HepG2 (cell line): ENCODE results near the gene HSCB. TPM values are rescaled to one million over a fixed set of nuclear protein-coding genes. Genes with fewer than 3 reads are reported as not detected.

ENCODE experiments used
- ATAC-seq: fragments of 200-7000 bp; cut with Tn5 transposase; 3 replicates; pipeline ENCODE4 v1.9.1; 2020; ENCODE audit warnings: mild to moderate bottlenecking, moderate library complexity
- BruUV-seq: library from RNA; stranded (reverse); fragments of 400-500 nt; replicated peaks from 2 replicates; lab custom pipeline; 2021; lab: Mats Ljungman, UMichigan
- CTCF ChIA-PET: fragments of 300-600 bp; formaldehyde crosslinking; extraction: SDS; loops from one replicate; lab custom pipeline; 2021; ENCODE audit warnings: low total read pairs, inconsistent platforms, low intra/inter-chr PET ratio; lab: Yijun Ruan, JAX
- POLR2A ChIA-PET: fragments of 350-600 bp; sonication (Branson Sonifier 250); formaldehyde crosslinking; loops from one replicate; lab custom pipeline; 2020; ENCODE audit warnings: antibody characterized with exemption, inconsistent platforms; lab: Yijun Ruan, JAX
- DNase-seq: peaks from one replicate; pipeline ENCODE4 v3.0.0-alpha.2; 2015; ENCODE audit warnings: low spot score
- FAIRE-seq: peaks from 3 replicates; lab custom pipeline; 2011; peaks lifted over from hg19 to GRCh38; lab: Jason Lieb, UNC
- H2AFZ ChIP-seq: one replicate; pipeline ENCODE4 v1.6.1; 2011; ENCODE audit warnings: low read length, inconsistent platforms
- H3K27ac ChIP-seq: fragments of 300-600 bp; 3 replicates; pipeline ENCODE4 v1.8.0; 2011; ENCODE audit warnings: mixed run types, mild to moderate bottlenecking, mixed read lengths, low read length, inconsistent platforms; ENCODE audit not compliant: insufficient read depth; ENCODE audit errors: extremely low read length
- H3K27me3 ChIP-seq, 2 experiments: fragments of 200-600 bp in 1 of 2; 2 replicates in 1 of 2; 3 replicates in 1 of 2; pipeline versions ENCODE4 v1.6.0 to v1.8.0; 2011; ENCODE audit warnings: low read length in 2 of 2, mild to moderate bottlenecking in 2 of 2, moderate library complexity in 2 of 2, inconsistent platforms in 1 of 2; ENCODE audit not compliant: insufficient read depth in 2 of 2, control insufficient read depth in 1 of 2
- H3K36me3 ChIP-seq, 2 experiments: fragments of 200-600 bp in 1 of 2; replicated peaks in 1 of 2; 2 replicates in 1 of 2; 3 replicates in 1 of 2; pipeline versions ENCODE4 v1.5.1 to v1.8.0; 2011; ENCODE audit warnings: low read length in 2 of 2, inconsistent platforms in 1 of 2; ENCODE audit not compliant: insufficient read depth in 2 of 2, control insufficient read depth in 1 of 2
- H3K4me1 ChIP-seq: 2 replicates; pipeline ENCODE4 v1.5.1; 2012; ENCODE audit warnings: low read length, inconsistent platforms; ENCODE audit not compliant: insufficient read depth
- H3K4me2 ChIP-seq: 2 replicates; pipeline ENCODE4 v1.6.0; 2011; ENCODE audit warnings: low read depth, low read length, inconsistent platforms
- H3K4me3 ChIP-seq, 3 experiments: fragments of 200-600 bp in 1 of 3; sonication (generic), shearing (Covaris generic) in 1 of 3; replicated peaks in 1 of 3; 2 replicates each; pipeline ENCODE4 v1.5.1; 2011 to 2016; ENCODE audit warnings: low read length in 3 of 3, inconsistent platforms in 2 of 3, low read depth in 2 of 3, mild to moderate bottlenecking in 2 of 3, control low read depth in 1 of 3, mixed read lengths in 1 of 3; ENCODE audit not compliant: insufficient read depth in 1 of 3
- H3K79me2 ChIP-seq: one replicate; pipeline ENCODE4 v1.6.1; 2011; ENCODE audit warnings: low read length, inconsistent platforms; ENCODE audit not compliant: insufficient read depth
- H3K9ac ChIP-seq: 2 replicates; pipeline ENCODE4 v1.6.0; 2011; ENCODE audit warnings: mild to moderate bottlenecking, low read depth, low read length, inconsistent platforms; ENCODE audit not compliant: insufficient read depth
- H3K9me3 ChIP-seq: 2 replicates; pipeline ENCODE4 v1.5.1; 2012; ENCODE audit warnings: mild to moderate bottlenecking, low read length
- H4K20me1 ChIP-seq: 2 replicates; pipeline ENCODE4 v1.6.0; 2011; ENCODE audit warnings: inconsistent platforms, mild to moderate bottlenecking, low read length, moderate library complexity; ENCODE audit not compliant: insufficient read depth
- EHMT2 ChIP-seq: fragments of 200-600 bp; sonication (generic); IDR thresholded peaks from 2 replicates; pipeline ENCODE4 v1.7.0; 2017; ENCODE audit warnings: antibody characterized with exemption, low read depth, low read length, borderline replicate concordance
- FOXP4 ChIP-seq: sonication (generic); formaldehyde crosslinking; IDR thresholded peaks from 2 replicates; pipeline ENCODE4 v1.4.0; 2020; ENCODE audit warnings: missing genetic modification reagents
- KLF12 ChIP-seq: sonication (generic); formaldehyde crosslinking; IDR thresholded peaks from 2 replicates; pipeline ENCODE4 v1.4.0; 2020; ENCODE audit warnings: missing genetic modification reagents, borderline replicate concordance
- MIXL1 ChIP-seq: IDR thresholded peaks from 2 replicates; pipeline ENCODE4 v1.6.1; 2016
- SP140L ChIP-seq: sonication (generic); formaldehyde crosslinking; IDR thresholded peaks from 2 replicates; pipeline ENCODE4 v1.4.0; 2020; ENCODE audit warnings: missing genetic modification reagents, borderline replicate concordance
- TFE3 ChIP-seq: IDR thresholded peaks from 2 replicates; pipeline ENCODE4 v1.6.1; 2016
- THAP8 ChIP-seq: sonication (generic); formaldehyde crosslinking; IDR thresholded peaks from 2 replicates; pipeline ENCODE4 v1.5.1; 2020; ENCODE audit warnings: missing genetic modification reagents, mild to moderate bottlenecking, borderline replicate concordance
- THAP9 ChIP-seq: sonication (generic); formaldehyde crosslinking; IDR thresholded peaks from 2 replicates; pipeline ENCODE4; 2020; ENCODE audit warnings: missing genetic modification reagents, mild to moderate bottlenecking, borderline replicate concordance
- ZC3H13 ChIP-seq: sonication (generic); formaldehyde crosslinking; IDR thresholded peaks from 2 replicates; pipeline ENCODE4 v1.8.1; 2023; ENCODE audit warnings: mild to moderate bottlenecking, missing genetic modification reagents, moderate library complexity
- ZFP82 ChIP-seq: sonication (generic); formaldehyde crosslinking; IDR thresholded peaks from 2 replicates; pipeline ENCODE4 v1.5.1; 2020; ENCODE audit warnings: mild to moderate bottlenecking, missing genetic modification reagents, borderline replicate concordance
- ZNF101 ChIP-seq: sonication (generic); formaldehyde crosslinking; IDR thresholded peaks from 2 replicates; pipeline ENCODE4 v1.4.0; 2020; ENCODE audit warnings: mild to moderate bottlenecking, low read depth, missing genetic modification reagents, borderline replicate concordance
- ZNF468 ChIP-seq: sonication (generic); formaldehyde crosslinking; IDR thresholded peaks from 2 replicates; pipeline ENCODE4 v1.8.0; 2022; ENCODE audit warnings: mild to moderate bottlenecking, moderate library complexity, missing genetic modification reagents
- ZNF496 ChIP-seq: sonication (generic); formaldehyde crosslinking; IDR thresholded peaks from 2 replicates; pipeline ENCODE4 v1.8.1; 2023; ENCODE audit warnings: mild to moderate bottlenecking, moderate library complexity, missing genetic modification reagents; ENCODE audit not compliant: insufficient replicate concordance
- WGBS: methylation state at CpG from one replicate; pipeline ENCODE4 v1.1.6; 2017; ENCODE audit warnings: low lambda C conversion rate; 5-methylcytosine and 5-hydroxymethylcytosine counted together
- in situ Hi-C: cut with HindIII; loops from 2 replicates; pipeline ENCODE4 v1.10.0; 2017; ENCODE audit warnings: low pct_unique_long_range_greater_than_20kb; ENCODE audit not compliant: extremely low pct_ligation_motif_present
- intact Hi-C: fragments of 100-400 bp; cut with micrococcal nuclease; formaldehyde crosslinking; loops from one replicate; pipeline ENCODE4 v1.10.0; 2022; ENCODE audit not compliant: unreplicated experiment
- polyA plus RNA-seq, 8 experiments: library from polyadenylated mRNA; depleted of rRNA in 3 of 8; stranded (reverse) in 7 of 8; unstranded in 1 of 8; fragments of >200 nt; fragmentation: Illumina TruSeq in 4 of 8; extraction: Trizol in 4 of 8; gene quantifications; 2 replicates each; pipeline versions ENCODE4 v1.2.1 to v1.2.3, GENCODE V29; 2011 to 2016; ENCODE audit warnings: low read depth in 4 of 8, missing spikeins in 1 of 8, mixed read lengths in 1 of 8; ENCODE audit not compliant: insufficient read depth in 1 of 8
- total RNA-seq, 5 experiments: library from RNA; depleted of rRNA; stranded (reverse); fragments of >200 nt; fragmentation: Illumina TruSeq; extraction: Trizol; gene quantifications; 2 replicates each; pipeline ENCODE4 v1.2.3, GENCODE V29; 2016; ENCODE audit warnings: low read depth in 1 of 5

The HSCB gene
- total and polyA plus RNA-seq, 2 of the 13 experiments (the other 11 are each of a cell fraction or from before 2014, with no cell fraction given): 15.4 to 20.9 TPM

- TF ChIP-seq SP140L (no peak), ZNF496 (no peak)
- TF ChIP-seq, all 625 proteins: peak for 0
Measured at GRCh38 chr22:28736301-28737155, 5.3 kb upstream of the HSCB start (continued).

- H3K4me3 ChIP-seq: no peak overlapping the region
- peaks cover 8 to 25% of the 10 kb centered on the region in 2 experiments for H3K36me3 ChIP-seq
- ChIA-PET POLR2A (no interaction called here), CTCF (no interaction called here)
- H3K4me2 ChIP-seq: no peak overlapping the region
- FAIRE-seq: no peak
- no peak overlapping the region for H3K9ac ChIP-seq
- no peak for TF ChIP-seq FOXP4 (CRISPR knock-in tag)
- TF ChIP-seq TFE3 (CRISPR knock-in tag): no peak
- TF ChIP-seq KLF12 (CRISPR knock-in tag): no peak
- no peak for TF ChIP-seq THAP8 (CRISPR knock-in tag)
- TF ChIP-seq ZC3H13 (CRISPR knock-in tag): no peak
- TF ChIP-seq ZFP82 (CRISPR knock-in tag): no peak
- TF ChIP-seq ZNF468 (CRISPR knock-in tag): no peak
- no peak for TF ChIP-seq ZNF101 (CRISPR knock-in tag)
- TF ChIP-seq EHMT2: no peak
- no peak for TF ChIP-seq THAP9 (CRISPR knock-in tag)
- no peak for TF ChIP-seq MIXL1 (CRISPR knock-in tag)
- BruUV-seq: no TSS peak
- no peaks in the 10 kb centered on the region for H4K20me1 ChIP-seq
- intact Hi-C loops (no loop called here), in situ Hi-C loops (no loop called here)
- no peak overlapping the region for H2AFZ ChIP-seq
- peaks cover 34% of the 10 kb centered on the region for H3K4me1 ChIP-seq
- 96% methylated on average over 3 of the region's 3 CpGs for WGBS
- H3K27me3 ChIP-seq: no peaks in the 10 kb centered on the region
- no peak for DNase-seq
- H3K27ac ChIP-seq: no peak overlapping the region
- H3K79me2 ChIP-seq: peaks cover 62% of the 10 kb centered on the region
- H3K9me3 ChIP-seq: no peaks in the 10 kb centered on the region
- ATAC-seq: no peak
Measured at GRCh38 chr22:28737701-28738100, 4.1 kb upstream of the HSCB start.
